ENCODE data around the gene TNNC1.

GRCh38 chr3:52447512-52448355 is 6.1 kb downstream of the TNNC1 start:
- TF ChIP-seq CTCF (conservative IDR thresholded peaks at IDR 0.05) (no peak), EZH2 (IDR thresholded peaks at IDR 0.05; ENCODE audit: low read depth) (no peak)

Data from PC-9 (cell line).